22Rv1 (cell line): ENCODE data around the gene CEP43.

Source experiments
- CTCF ChIP-seq: fragments of 450-650 bp; IDR thresholded peaks from 2 replicates; pipeline ENCODE4 v1.5.1; 2017; ENCODE audit warnings: mild to moderate bottlenecking
- ZFX ChIP-seq: fragments of 450-650 bp; IDR thresholded peaks from 2 replicates; pipeline ENCODE4 v1.6.1; 2017; ENCODE audit warnings: antibody characterized with exemption, borderline replicate concordance

- no peak for TF ChIP-seq CTCF
- TF ChIP-seq ZFX: no peak
These were observed 21.3 kb upstream of the CEP43 start for GRCh38 chr6:166977621-166978525.
